Skin epidermis (tissue), 12 donors: ENCODE measurements around the gene TBC1D7.

ENCODE experiments used
- H3K27ac ChIP-seq, 21 experiments: fragments of 200-600 bp; sonication (generic) in 11 of 21; one replicate each; pipeline ENCODE4 v1.5.0; 2020; ENCODE audit warnings: mild to moderate bottlenecking in 3 of 21, inconsistent platforms in 2 of 21, moderate library complexity in 2 of 21
- H3K4me3 ChIP-seq, 7 experiments: fragments of 200-600 bp; sonication (generic) in 2 of 7; one replicate each; pipeline ENCODE4 v1.5.0; 2020; ENCODE audit warnings: inconsistent platforms in 2 of 7, mild to moderate bottlenecking in 2 of 7, moderate library complexity in 1 of 7

Gene TBC1D7

DNA sequence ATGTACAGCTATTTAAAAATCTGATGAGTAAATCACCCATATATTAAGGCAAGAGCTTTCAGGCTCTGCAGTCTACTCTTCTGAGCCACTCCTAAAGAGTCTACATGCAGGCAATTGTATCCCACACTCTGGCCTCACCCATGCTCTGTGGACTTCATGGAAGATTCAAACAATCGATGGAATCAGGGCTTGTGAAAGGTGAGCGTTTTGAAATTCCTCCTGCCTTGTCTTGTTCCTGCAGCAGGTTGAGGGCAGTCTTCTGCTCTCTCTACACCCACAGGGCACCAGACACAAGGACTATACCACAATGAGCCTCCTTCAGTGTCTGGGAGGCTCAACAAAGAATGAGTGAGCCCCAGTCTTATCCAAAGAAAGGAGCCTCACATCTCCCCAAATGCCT, 51.1 kb downstream of the TBC1D7 start:
- Histone ChIP-seq H3K27ac (peak overlapping the region in 4 of 21 experiments; percentile 4 to 48 (median 24)), H3K4me3 (no peak overlapping the region)

DNA sequence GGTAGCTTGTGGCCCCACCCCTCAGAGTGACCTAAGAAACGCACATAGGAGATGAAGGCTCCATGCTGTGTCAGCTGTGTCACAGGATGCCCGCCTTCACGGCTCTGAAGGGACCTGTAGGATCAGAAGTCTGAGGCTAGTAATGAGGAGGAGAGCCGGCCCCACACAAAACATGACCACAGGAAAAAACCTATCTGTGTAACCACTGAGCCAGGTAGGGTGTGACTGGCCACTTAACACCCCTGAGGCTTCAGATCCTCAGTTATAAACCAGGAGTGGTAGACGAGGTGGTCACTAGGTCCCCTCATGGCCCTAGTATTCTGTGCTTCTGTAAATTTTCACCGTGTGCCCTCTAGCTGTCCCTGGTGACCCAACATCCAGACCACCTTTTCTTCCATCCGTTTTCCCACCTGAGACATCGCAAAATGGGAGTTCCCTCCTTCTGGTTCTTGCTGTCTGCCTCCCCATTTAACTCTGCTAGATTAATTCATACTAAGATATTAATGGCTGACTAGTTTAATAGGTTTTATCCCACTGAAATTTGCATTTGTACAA, 52.8 kb downstream of the TBC1D7 start:
- peak overlapping the region in 1 of 21 experiments; percentile 17 for H3K27ac ChIP-seq
- H3K4me3 ChIP-seq, result no peak overlapping the region

DNA sequence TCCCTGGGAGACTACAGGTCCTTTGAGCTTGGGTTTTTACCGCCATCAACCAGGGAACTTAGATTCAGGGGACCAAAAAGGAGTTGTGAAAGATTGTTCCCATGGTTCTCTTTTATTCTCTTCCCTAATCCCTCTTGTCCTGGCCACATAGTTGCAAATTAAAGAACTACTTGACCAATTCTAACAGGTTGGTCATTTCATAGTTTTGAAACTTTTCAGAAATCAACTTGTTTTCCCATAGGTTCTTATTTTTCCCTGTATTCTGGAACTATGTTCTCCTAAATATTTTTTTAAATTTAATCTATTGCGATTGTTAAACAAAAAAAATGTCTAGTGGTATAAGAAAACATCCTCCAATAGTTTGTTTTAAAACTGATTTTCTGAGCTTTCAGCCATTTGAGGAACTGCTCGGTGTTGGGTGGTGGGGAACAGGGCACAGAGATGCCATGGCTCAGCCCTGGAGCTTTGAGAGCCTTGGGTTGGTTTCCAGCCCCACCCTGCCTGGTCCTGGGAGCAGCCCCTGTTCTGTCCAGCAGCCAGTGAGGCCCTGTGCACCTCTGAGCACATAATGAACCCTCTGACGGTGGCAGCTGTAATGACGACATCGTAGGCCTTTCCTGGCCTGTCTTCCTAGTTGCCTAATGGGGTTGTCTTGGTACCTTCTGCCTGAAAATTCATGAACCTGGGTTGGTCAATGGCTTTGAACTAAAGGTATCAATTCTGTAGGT, 53.5 kb downstream of the TBC1D7 start:
- Histone ChIP-seq H3K27ac (peak overlapping the region in 3 of 21 experiments; percentile 17 to 61 (median 36)), H3K4me3 (peak overlapping the region in 2 of 7 experiments; percentile 10 to 24)

DNA sequence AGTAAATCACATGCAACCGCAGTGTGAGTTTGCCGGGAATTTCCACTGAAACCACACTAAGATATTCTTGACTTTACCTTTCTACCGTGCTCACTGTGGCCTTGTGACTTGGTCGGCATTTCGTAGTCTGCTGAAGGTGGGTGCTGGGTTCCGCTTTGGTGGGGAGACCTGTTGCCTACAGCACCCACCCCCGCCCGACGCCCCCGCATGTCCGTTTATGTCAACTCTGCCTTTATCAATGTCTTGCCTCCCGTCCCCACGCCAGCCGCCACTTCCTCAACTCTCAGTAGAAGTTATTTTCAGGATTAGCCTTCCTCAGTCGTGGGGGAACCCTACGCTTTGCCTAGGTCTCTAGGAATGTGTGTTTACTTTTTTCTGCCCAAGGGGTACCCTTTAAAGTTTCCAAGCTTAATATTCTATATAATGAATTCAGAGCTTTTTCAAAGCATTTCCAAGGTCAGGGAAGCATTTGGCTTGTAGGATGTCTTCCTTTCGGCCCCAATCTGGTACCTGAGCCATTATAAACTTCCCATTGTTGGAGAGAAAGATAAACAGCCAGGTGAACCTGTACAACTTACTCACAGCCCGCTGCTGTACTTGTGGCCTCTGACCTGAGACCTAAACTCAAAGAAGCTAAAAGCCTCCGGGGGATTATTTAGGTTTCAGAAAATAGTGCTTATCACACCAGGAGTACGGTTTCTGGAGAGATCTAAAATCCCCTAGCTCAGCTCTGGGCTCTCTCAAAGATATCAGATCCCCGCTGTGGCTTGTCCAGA, 54.2 kb downstream of the TBC1D7 start:
- peak overlapping the region in 4 of 7 experiments; percentile 1 to 24 (median 7) for H3K4me3 ChIP-seq

DNA sequence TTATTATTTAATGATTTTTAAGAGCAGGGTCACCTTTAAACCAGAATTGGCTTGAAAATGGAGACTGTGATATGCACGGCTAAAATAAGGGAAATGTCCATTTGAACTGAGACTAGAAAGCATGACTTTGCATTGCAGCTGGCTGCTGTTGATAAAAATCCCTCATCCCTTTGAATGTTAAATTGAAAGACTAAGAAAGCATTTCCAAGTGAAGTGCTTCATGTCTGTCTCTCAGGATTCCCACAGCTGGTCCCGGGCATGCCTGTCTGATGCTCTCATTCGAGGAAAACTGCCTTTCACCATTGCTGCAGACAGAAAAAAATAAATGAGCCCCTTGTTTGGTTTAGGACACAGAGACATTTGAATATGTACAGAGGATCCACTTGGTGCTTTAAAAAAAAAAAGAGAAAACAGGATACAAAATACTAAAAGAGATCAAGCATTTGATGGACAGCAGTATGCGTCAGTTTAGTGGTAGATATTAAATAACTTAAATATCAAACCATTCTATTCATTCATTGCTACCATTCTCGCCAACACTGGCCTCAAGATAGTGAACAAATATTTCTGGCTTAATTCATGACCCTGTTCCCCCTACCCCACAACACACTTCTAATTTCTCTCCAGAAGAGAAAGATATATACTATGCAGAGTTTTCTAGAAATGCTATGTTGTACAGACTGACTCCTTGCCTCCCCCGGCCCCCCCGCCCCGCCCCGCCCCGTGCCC, 55.0 kb downstream of the TBC1D7 start:
- peak overlapping the region in 15 of 21 experiments; percentile 17 to 74 (median 50) for H3K27ac ChIP-seq
- H3K4me3 ChIP-seq, result peak overlapping the region in 6 of 7 experiments; percentile 0 to 24 (median 7)

More for the DNA sequence above, 54.2 kb downstream of the TBC1D7 start:
- H3K27ac ChIP-seq, result peak overlapping the region in 11 of 21 experiments; percentile 2 to 74 (median 44)

DNA sequence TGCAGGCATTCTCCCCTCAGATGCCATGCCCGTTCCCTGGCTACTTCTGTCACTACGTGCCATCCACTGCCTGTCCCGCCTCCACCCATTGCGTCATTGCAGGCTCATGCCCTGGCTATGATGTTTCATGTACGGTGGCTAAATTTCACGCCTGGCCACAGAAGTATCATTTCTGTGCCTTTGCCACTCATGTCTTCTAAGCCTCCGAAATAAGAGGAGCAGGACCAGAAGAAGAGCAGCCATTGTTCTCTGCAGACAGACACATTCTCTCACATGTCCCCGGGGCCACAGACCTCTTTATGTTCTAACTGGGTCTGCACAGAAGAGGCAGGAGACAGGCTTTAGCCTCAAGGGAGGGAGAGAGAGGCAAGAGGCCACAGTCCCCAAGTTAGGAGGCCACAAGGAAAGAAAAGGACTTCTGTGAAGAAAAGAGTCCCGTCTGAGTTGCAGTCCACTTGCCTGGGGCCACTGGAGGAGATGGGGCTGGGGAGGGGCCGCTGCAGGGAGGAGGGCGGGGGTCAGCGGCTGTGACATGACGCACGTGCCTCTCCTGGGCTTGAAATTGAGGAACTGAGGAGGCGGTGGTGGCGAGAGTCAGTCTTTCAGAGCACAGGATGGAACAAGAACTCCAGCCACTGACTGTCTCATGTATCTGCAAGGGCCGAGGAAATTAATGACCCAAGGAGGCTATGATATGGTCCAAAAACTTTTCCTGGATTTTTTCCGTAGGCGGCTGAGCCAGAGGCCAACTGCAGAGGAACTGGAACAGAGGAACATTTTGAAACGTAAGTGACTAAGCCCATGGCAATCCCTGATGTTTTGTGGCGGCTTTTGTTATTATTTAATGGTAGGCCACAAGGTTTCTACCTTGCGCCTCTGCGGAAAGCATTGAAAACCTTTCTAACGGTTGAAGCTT, 55.9 kb downstream of the TBC1D7 start:
- H3K4me3 ChIP-seq, result peak overlapping the region in 5 of 7 experiments; percentile 0 to 24 (median 7)

DNA sequence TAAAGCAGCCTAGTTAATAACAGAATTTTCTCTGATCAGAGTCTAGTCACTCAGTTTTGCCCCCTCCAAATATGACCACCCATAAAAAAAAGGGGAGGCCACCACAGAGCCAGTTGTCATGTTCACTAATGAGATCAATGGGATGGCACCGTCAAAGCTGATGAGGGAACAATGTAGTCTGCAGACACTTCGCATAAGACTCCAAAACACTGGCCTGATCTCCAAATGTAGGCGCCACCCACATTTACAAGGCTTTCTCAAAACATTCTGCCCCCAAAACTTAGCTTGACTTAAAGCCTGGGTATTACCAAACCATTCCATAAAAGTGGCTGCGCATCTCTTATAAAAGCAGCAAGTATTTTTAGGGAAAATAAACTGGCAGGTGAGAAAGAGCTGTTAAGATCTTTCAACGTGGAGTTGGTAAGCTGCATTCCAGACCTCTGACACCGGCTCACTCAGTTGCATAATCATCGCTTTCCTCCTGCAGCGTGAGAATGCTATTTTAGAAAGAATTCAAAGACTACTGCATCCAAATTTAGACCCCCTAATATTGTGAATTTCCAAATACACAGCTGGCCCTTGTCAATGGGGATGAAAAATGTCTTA, 59.3 kb downstream of the TBC1D7 start:
- Histone ChIP-seq H3K4me3 (no peak overlapping the region), H3K27ac (no peak overlapping the region)

More for the DNA sequence above, 55.9 kb downstream of the TBC1D7 start:
- H3K27ac ChIP-seq, result peak overlapping the region in 14 of 21 experiments; percentile 17 to 74 (median 54)

DNA sequence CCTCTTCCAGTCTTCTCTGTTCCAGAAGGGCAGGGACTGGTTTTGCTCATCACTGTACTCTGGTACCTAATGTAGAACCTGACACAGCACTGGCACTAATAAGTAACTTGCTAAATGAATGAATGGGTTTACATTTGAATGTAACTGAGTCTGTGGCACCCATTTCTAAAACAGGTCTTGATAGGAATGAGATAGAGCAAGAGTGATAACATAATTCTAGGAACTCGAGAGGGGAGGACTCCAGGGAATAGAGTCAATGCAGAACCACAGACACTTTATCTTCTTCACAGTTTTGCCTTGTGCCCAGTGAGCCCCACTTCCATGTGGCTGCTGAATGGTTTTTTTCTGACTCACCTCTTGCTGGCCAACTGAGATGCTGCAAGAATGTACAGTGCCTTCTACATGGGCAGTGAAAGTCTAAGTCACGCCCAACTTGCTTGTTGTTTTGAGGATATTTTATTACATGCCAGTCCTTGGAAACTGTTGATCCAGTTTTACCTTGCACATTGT, 61.1 kb downstream of the TBC1D7 start:
- no peak overlapping the region for H3K27ac ChIP-seq
- H3K4me3 ChIP-seq, result no peak overlapping the region

DNA sequence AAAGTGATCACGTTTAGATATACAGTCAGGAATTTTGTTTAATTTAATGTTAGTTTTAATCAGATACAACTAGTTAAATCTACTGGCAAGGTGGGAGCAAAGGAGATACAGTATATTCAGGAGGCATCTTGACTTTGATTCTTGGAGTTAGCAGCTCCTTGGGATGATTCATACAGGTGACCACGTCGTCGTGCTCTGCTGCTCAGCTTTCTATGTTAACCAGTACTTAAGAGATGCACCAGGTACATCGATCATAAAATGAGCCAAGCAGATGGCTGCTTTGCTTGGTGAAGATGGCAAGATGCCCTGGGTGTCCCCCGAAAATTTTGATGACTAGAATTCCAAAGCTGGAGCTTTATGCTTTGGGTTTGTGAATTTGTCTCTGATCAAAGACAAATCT, 64.7 kb downstream of the TBC1D7 start:
- Histone ChIP-seq H3K4me3 (no peak overlapping the region), H3K27ac (no peak overlapping the region)

DNA sequence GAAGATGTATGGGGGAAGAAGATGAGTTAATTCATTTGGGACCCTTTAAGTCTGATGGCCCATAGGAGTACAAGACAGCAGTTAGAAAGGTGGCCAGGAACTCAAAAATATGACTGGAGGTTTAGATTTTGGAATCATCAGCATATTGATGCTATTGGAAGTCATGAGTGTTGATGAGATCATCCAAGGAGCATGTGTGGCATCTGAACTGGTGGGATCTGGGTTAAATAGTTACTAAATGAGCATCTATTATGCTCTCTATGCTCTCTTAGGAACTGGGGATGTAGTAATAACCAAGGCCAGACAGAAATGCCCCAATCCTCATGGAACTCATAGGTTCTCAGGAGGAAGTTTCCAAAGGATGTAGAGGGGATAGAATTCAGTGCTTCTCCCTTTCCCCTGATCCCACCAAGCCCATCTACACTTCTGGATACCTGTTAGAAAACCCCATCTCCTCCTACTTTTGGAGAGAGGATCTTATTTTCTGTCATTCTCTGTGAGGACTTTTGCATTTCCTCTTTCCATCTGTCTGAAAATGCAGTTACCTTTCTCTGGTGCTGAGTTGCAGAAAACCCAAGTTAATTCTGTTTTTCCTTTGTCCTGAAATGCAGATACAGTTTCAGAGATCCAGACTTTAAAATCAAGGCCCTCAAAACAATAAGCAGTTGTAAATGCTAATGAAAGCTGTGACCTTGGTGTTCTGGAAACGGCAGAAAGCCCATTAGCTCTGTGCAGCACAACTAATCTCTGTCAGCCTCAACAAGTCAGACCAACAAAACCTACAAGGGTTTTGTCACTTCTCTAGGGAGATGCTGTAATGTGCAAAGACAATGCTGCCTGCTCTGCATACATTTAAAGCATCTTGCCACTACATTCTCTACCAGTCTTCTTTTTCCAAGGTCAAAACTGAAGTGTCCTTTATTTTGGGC, 65.8 kb downstream of the TBC1D7 start:
- no peak overlapping the region for H3K4me3 ChIP-seq

DNA sequence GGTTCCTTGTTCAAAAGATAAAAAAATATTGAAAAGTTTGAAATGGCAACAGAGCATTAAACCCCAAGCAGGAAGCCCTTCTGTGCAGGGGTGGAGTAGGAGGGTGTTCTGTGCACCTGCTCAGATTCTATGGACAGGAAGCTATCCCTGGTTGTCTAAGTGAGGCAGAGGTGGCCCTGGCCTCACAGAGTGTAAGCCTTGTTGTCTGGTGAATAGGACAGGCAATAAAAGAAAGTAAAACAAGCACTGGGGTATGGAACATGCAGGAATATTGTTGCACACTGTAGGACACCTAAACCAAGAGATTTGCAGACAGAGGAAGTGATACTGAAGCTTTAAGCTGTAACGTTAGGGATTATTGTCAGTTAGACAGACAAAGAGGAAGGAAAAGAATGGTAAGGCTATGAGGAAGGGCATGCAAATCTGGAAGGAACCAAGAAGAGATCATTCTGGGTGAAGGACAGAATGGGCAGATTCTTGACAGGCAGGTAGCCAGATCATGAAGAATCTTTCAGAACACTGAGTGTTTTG, 66.8 kb downstream of the TBC1D7 start:
- Histone ChIP-seq H3K27ac (peak overlapping the region in 5 of 21 experiments; percentile 7 to 47 (median 11)), H3K4me3 (no peak overlapping the region)

More for the DNA sequence above, 65.8 kb downstream of the TBC1D7 start:
- H3K27ac ChIP-seq, result peak overlapping the region in 2 of 21 experiments; percentile 29 to 47

DNA sequence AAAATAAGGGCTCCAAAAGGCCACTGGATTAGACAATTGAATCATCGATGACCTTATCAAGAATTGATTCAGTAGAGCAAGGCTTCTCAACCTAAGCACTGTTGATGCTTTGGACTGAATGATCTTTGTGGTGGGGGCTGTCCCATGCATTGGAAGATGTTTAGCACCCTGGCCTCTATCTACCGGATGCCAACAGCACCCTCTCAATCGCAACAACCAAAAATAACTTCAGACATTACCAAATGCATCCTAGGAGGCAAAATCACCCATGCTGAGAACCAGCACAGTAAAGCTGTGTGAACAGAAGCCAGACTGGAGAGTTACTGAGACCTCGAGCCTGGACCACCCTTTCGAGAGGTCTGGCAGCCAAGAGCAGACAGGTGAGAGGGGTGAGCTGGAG, 67.5 kb downstream of the TBC1D7 start:
- peak overlapping the region in 2 of 21 experiments; percentile 10 to 11 for H3K27ac ChIP-seq
- no peak overlapping the region for H3K4me3 ChIP-seq

DNA sequence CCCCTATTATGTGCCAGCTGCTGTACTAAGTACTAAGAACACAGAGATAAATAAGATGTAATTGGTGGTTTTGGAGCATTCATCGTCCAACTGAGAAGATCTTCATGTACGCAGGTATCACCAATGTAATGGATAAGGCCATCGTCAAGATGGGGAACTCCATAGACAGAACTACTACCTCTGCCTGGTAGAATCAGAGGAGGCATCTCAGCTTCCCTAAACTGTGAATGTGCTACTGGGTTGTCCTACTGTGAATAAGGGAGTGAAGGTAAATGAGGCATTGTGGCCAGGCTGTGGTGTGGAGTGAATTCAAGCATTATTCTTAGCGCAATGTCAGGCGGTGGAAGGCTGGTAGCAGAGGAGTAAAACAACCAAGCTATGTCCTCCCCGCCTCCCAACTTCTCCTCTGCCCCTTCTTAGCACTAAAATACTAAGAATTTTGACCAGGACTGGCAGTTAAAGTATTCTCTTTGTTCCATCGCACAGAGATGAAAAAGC, 68.2 kb downstream of the TBC1D7 start:
- Histone ChIP-seq H3K27ac (peak overlapping the region in 1 of 21 experiments; percentile 6), H3K4me3 (no peak overlapping the region)

DNA sequence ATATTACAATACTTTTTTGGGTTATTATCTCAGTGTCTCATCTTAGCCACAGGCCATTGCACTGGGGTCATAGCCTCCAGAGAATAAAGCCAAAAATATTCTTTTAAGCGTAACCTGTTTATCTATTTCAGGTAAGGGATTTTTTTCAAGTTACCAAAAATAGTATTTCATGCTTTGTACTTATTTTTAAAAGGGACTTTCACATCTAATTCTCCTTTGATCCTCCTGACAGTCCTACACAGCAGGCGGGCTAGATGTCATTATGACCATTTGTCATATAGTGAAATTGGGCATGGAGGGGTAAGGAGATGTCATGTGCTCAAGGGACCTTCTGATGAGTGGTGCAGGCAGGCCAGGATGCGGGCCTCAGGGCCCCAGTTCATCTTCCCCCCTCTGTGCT, 68.9 kb downstream of the TBC1D7 start:
- no peak overlapping the region for H3K4me3 ChIP-seq
- H3K27ac ChIP-seq, result no peak overlapping the region

DNA sequence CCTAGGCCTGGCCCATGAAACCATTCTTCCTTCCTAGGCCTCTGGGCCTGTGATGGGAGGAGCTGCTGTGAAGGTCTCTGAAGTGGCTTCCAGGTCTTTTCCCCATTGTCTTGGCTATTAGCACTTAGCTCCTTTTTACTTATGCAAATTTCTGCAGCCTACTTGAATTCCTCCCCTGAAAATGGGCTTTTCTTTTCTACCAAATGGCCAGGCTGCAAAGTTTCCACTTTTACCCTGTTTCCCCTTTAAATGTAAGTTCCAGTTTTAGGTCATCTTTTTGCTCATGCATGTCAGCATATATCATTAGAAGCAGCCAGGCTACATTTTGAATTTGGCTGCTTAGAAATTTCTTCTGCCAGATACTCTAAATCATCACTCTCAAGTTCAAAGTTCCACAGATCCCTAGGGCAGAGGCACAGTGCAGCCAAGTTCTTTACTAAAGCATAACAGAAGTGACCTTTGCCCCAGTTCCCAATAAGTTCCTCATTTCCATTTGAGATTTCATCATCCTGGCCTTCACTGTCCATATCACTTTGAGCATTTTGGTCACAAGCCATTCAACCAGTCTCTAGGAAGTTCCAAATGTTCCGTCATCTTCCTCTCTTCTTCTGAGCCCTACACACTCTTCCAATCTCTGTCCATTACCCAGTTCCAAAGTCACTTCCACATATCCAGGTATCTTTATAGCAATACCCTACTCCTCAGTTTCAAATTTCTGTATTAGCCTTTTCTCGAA, 71.9 kb downstream of the TBC1D7 start:
- Histone ChIP-seq H3K27ac (no peak overlapping the region), H3K4me3 (no peak overlapping the region)
